HepG2 (cell line): Measurements from ENCODE around the gene DBNDD1. TPM values are rescaled to one million over a fixed set of nuclear protein-coding genes. Genes with fewer than 3 reads are reported as not detected.

Experiments
- AGO1 ChIP-seq: fragments of 200-400 bp; formaldehyde crosslinking; IDR thresholded peaks from 2 replicates; pipeline ENCODE4 v1.6.1; 2017; ENCODE audit warnings: mild to moderate bottlenecking, low read depth, low read length, moderate library complexity; ENCODE audit not compliant: poor library complexity, severe bottlenecking
- CBX1 ChIP-seq: IDR thresholded peaks from one replicate; pipeline ENCODE4 v1.6.1; 2016; ENCODE audit warnings: antibody characterized with exemption, low read depth
- ETV6 ChIP-seq: sonication (generic); formaldehyde crosslinking; conservative IDR thresholded peaks from 2 replicates; pipeline ENCODE4 v1.4.0; 2020; ENCODE audit warnings: missing genetic modification reagents
- GATA4 ChIP-seq: sonication (generic); IDR thresholded peaks from 2 replicates; pipeline ENCODE4 v1.6.1; 2016; ENCODE audit warnings: antibody characterized with exemption, low read depth, borderline replicate concordance
- HNRNPL ChIP-seq: fragments of 200-400 bp; formaldehyde crosslinking; IDR thresholded peaks from 2 replicates; pipeline ENCODE4 v1.6.1; 2017; ENCODE audit warnings: mild to moderate bottlenecking, low read depth, low read length
- IKZF4 ChIP-seq: sonication (generic); formaldehyde crosslinking; IDR thresholded peaks from 2 replicates; pipeline ENCODE4 v1.5.1; 2020; ENCODE audit warnings: borderline replicate concordance, mild to moderate bottlenecking, low read depth, missing genetic modification reagents; ENCODE audit errors: not compliant biosample characterization
- ISX ChIP-seq: sonication (generic); formaldehyde crosslinking; conservative IDR thresholded peaks from 2 replicates; pipeline ENCODE4 v1.5.0; 2020; ENCODE audit warnings: missing genetic modification reagents
- MIXL1 ChIP-seq: IDR thresholded peaks from 2 replicates; pipeline ENCODE4 v1.6.1; 2016
- NKX3-1 ChIP-seq: sonication (generic); formaldehyde crosslinking; IDR thresholded peaks from 2 replicates; pipeline ENCODE4 v1.5.0; 2020; ENCODE audit warnings: missing genetic modification reagents
- RXRA ChIP-seq: sonication (generic); formaldehyde crosslinking; IDR thresholded peaks from 2 replicates; pipeline ENCODE4 v1.5.1; 2020; ENCODE audit warnings: missing genetic modification reagents
- SIX4 ChIP-seq: sonication (generic); formaldehyde crosslinking; IDR thresholded peaks from 2 replicates; pipeline ENCODE4 v1.4.0; 2020; ENCODE audit warnings: missing genetic modification reagents
- SMYD3 ChIP-seq: sonication (generic); formaldehyde crosslinking; IDR thresholded peaks from 2 replicates; pipeline ENCODE4 v1.8.1; 2023; ENCODE audit warnings: mild to moderate bottlenecking, missing genetic modification reagents
- SP1 ChIP-seq, 2 experiments: fragments of 450-650 bp in 1 of 2; sonication (generic) in 1 of 2; formaldehyde crosslinking in 1 of 2; IDR thresholded peaks; 2 replicates each; pipeline versions ENCODE4 v1.4.0 to v1.6.1; 2016 to 2020; ENCODE audit warnings: missing genetic modification reagents in 1 of 2
- TFDP1 ChIP-seq: IDR thresholded peaks from 2 replicates; pipeline ENCODE4 v1.6.1; 2016; ENCODE audit warnings: missing compliant biosample characterization, missing genetic modification reagents, borderline replicate concordance
- ZBTB46 ChIP-seq: sonication (generic); formaldehyde crosslinking; IDR thresholded peaks from 2 replicates; pipeline ENCODE4 v1.4.0; 2020; ENCODE audit warnings: mild to moderate bottlenecking, missing genetic modification reagents, borderline replicate concordance
- ZFP41 ChIP-seq: sonication (generic); formaldehyde crosslinking; IDR thresholded peaks from 2 replicates; pipeline ENCODE4 v1.4.0; 2020; ENCODE audit warnings: mild to moderate bottlenecking, missing genetic modification reagents, borderline replicate concordance
- ZKSCAN5 ChIP-seq: sonication (generic); formaldehyde crosslinking; IDR thresholded peaks from 2 replicates; pipeline ENCODE4 v1.5.1; 2020; ENCODE audit warnings: mild to moderate bottlenecking, missing genetic modification reagents
- ZNF337 ChIP-seq: sonication (generic); formaldehyde crosslinking; IDR thresholded peaks from 2 replicates; pipeline ENCODE4 v1.5.1; 2020; ENCODE audit warnings: missing genetic modification reagents, low read depth, mild to moderate bottlenecking, borderline replicate concordance
- ZNF350 ChIP-seq: sonication (generic); formaldehyde crosslinking; IDR thresholded peaks from 2 replicates; pipeline ENCODE4 v1.4.0; 2020; ENCODE audit warnings: mild to moderate bottlenecking, low read depth, missing genetic modification reagents, borderline replicate concordance
- ZNF598 ChIP-seq: sonication (generic); formaldehyde crosslinking; IDR thresholded peaks from 2 replicates; pipeline ENCODE4 v1.5.1; 2020; ENCODE audit warnings: mild to moderate bottlenecking, missing genetic modification reagents, borderline replicate concordance
- ZNF670 ChIP-seq: sonication (generic); formaldehyde crosslinking; IDR thresholded peaks from 2 replicates; pipeline ENCODE4 v1.8.0; 2022; ENCODE audit warnings: mild to moderate bottlenecking, missing genetic modification reagents, borderline replicate concordance
- ZNF691 ChIP-seq: sonication (generic); formaldehyde crosslinking; IDR thresholded peaks from 2 replicates; pipeline ENCODE4 v1.4.0; 2020; ENCODE audit warnings: missing genetic modification reagents, low read depth, mild to moderate bottlenecking, borderline replicate concordance
- polyA plus RNA-seq, 8 experiments: library from polyadenylated mRNA; depleted of rRNA in 3 of 8; stranded (reverse) in 7 of 8; unstranded in 1 of 8; fragments of >200 nt; fragmentation: Illumina TruSeq in 4 of 8; extraction: Trizol in 4 of 8; gene quantifications; 2 replicates each; pipeline versions ENCODE4 v1.2.1 to v1.2.3, GENCODE V29; 2011 to 2016; ENCODE audit warnings: low read depth in 4 of 8, missing spikeins in 1 of 8, mixed read lengths in 1 of 8; ENCODE audit not compliant: insufficient read depth in 1 of 8
- total RNA-seq, 5 experiments: library from RNA; depleted of rRNA; stranded (reverse); fragments of >200 nt; fragmentation: Illumina TruSeq; extraction: Trizol; gene quantifications; 2 replicates each; pipeline ENCODE4 v1.2.3, GENCODE V29; 2016; ENCODE audit warnings: low read depth in 1 of 5
- TF ChIP-seq, protein P1 (sequence below): sonication (generic); formaldehyde crosslinking; IDR thresholded peaks from 2 replicates; pipeline ENCODE4 v1.5.0; 2020; ENCODE audit warnings: mild to moderate bottlenecking, missing genetic modification reagents
- TF ChIP-seq, protein P2 (sequence below): sonication (generic); formaldehyde crosslinking; IDR thresholded peaks from 2 replicates; pipeline ENCODE4 v1.4.0; 2020; ENCODE audit warnings: missing genetic modification reagents

The DBNDD1 gene
- total and polyA plus RNA-seq, 2 of the 13 experiments (the other 11 are each of a cell fraction or from before 2014, with no cell fraction given) = 17.0 to 40.4 TPM

- TF ChIP-seq SIX4 (CRISPR knock-in tag) (no peak), HNRNPL (no peak), TFDP1 (CRISPR knock-in tag) (no peak), ZNF337 (CRISPR knock-in tag) (no peak), GATA4 (no peak), NKX3-1 (CRISPR knock-in tag) (no peak), MIXL1 (CRISPR knock-in tag) (0 out of 2 replicates have a peak, but pooled peaks have one; percentile 7), ZFP41 (no peak), IKZF4 (CRISPR knock-in tag) (no peak), ZBTB46 (no peak), ETV6 (CRISPR knock-in tag) (no peak), ZKSCAN5 (CRISPR knock-in tag) (no peak), AGO1 (no peak), SMYD3 (CRISPR knock-in tag) (no peak), ZNF670 (CRISPR knock-in tag) (0 out of 2 replicates have a peak, but pooled peaks have one; percentile 5), ISX (CRISPR knock-in tag) (no peak), ZNF350 (CRISPR knock-in tag) (no peak), CBX1 (no peak), ZNF598 (CRISPR knock-in tag) (no peak), SP1 (IDR thresholded peaks at IDR 0.05) (no peak), SP1 (CRISPR knock-in tag; IDR thresholded peaks at IDR 0.05) (no peak), ZNF691 (no peak), RXRA (CRISPR knock-in tag) (no peak)
- TF ChIP-seq, protein P1, sequence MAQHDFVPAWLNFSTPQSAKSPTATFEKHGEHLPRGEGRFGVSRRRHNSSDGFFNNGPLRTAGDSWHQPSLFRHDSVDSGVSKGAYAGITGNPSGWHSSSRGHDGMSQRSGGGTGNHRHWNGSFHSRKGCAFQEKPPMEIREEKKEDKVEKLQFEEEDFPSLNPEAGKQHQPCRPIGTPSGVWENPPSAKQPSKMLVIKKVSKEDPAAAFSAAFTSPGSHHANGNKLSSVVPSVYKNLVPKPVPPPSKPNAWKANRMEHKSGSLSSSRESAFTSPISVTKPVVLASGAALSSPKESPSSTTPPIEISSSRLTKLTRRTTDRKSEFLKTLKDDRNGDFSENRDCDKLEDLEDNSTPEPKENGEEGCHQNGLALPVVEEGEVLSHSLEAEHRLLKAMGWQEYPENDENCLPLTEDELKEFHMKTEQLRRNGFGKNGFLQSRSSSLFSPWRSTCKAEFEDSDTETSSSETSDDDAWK (CRISPR knock-in tag) = no peak
- TF ChIP-seq, protein P2, sequence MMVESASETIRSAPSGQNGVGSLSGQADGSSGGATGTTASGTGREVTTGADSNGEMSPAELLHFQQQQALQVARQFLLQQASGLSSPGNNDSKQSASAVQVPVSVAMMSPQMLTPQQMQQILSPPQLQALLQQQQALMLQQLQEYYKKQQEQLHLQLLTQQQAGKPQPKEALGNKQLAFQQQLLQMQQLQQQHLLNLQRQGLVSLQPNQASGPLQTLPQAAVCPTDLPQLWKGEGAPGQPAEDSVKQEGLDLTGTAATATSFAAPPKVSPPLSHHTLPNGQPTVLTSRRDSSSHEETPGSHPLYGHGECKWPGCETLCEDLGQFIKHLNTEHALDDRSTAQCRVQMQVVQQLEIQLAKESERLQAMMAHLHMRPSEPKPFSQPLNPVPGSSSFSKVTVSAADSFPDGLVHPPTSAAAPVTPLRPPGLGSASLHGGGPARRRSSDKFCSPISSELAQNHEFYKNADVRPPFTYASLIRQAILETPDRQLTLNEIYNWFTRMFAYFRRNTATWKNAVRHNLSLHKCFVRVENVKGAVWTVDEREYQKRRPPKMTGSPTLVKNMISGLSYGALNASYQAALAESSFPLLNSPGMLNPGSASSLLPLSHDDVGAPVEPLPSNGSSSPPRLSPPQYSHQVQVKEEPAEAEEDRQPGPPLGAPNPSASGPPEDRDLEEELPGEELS (CRISPR knock-in tag) = no peak
These were observed 1.1 kb upstream of the DBNDD1 start (continued) for GRCh38 chr16:90020260-90020837.
